Fibroblast of skin of right biceps (primary cell): Measurements from ENCODE around the gene LRP8.
"Not testable (repeated sequence)": the region's sequence is repeated elsewhere in the genome, so short reads cannot be mapped to it uniquely, and the experiment has no call there.

Experiments used
- DNase-seq: peaks from one replicate; pipeline ENCODE4 v3.0.0-alpha.2; 2013

LRP8 gene

GRCh38 chr1:53303243-53303642, 24.6 kb downstream of the LRP8 start:
- no peak for DNase-seq

- no peak for DNase-seq
Measured at GRCh38 chr1:53299233-53299632, 28.6 kb downstream of the LRP8 start.

GRCh38 chr1:53298045-53298637, 29.7 kb downstream of the LRP8 start:
- DNase-seq = no peak

GRCh38 chr1:53297195-53297594, 30.7 kb downstream of the LRP8 start:
- DNase-seq = no peak

GRCh38 chr1:53296117-53296749, 31.6 kb downstream of the LRP8 start:
- DNase-seq = no peak

DNA sequence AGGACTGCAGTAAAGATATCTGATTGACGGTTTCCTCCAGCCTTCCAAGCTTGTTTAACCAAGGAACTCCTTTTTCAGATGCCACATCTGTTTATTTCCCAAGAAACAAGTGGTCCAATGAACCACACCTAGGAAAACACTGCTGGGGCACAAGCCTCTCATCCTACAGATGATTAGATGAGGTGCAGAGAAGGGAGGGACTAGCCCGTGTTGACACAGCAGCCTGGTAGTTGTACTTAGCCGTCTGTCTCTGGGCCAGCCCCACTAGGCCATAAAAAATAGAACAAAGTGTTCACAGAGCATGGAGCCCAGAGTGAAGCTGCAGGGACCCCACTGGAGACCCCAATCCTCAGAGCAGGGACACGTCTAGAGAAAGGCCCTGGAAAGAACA, 32.1 kb downstream of the LRP8 start:
- no peak for DNase-seq

DNA sequence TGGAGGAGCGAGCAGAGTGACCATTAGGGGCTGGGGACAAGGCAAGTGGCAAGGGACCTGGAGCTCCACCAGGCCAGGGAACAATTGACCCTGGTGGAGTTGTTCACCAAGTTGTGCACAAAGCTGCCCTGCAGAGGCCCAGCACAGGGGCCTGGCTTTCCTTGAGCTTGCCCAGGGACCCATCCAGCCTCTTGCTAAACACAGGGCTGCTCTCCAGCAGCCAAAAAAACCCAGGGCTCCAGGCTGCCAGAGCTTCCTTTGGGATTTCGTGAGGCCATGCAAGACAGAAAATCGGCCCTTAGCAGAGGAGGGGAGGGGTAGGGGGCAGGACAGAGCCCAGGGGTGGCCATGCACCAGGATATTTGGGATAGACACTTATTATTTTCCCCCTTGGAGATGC, 32.6 kb downstream of the LRP8 start:
- no peak for DNase-seq

GRCh38 chr1:53294567-53294966, 33.3 kb downstream of the LRP8 start:
- peak; percentile 67 for DNase-seq

- no peak for DNase-seq
Measured at GRCh38 chr1:53294061-53294460, 33.8 kb downstream of the LRP8 start.

- DNase-seq = no peak
Measured at GRCh38 chr1:53293123-53293522, 34.7 kb downstream of the LRP8 start.

GRCh38 chr1:53292690-53293089, 35.2 kb downstream of the LRP8 start:
- no peak for DNase-seq

DNA sequence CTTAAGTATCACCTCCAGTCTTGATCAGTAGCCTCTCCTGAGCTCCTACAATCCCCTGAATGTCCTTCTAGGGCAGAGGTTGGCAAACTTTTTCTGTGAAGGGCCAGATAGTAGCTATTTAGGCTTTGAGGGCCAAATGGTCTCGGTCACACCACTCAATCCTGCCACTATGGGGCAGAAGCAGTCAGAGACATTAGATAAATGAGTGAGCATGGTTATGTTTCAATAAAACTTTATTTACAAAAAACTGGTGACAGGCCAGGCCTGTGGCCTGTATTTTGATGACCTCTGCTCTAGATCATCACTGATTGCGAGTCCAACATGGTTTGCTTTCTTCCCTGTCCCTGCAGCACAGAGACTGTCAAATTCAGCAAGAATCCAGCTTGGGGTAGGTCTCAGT, 36.3 kb downstream of the LRP8 start:
- DNase-seq = no peak

DNA sequence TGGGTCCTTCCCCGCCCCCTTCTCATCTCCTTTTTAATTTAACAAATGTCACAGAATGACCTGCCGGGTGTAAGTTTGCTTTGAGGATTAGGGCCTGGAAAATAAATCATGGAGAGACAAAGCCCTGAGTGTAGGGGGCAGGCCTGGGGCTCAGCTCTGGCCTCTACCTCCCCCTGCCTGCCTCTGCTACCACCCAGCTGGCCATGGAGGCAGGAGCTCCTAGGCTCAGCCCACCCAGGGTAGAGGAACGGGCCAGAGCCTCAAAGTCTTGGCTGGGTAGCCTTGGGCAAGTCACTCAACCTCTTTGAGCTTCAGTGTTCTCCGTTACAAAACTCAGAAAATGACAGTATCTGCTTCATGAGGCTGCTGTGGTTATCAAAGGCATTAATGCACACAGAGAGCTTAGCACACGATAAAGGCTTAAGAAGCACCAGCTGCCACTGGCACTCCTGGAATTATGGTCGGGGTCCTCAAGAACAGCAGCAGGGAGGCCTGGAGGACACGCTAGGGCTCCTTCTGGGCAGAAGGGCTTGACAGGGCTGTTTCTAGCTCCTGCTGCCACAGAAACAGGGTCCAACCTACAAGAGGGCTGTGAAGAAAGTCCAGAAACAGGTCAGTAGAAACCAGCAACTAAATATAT, 39.0 kb downstream of the LRP8 start:
- DNase-seq = no peak

DNA sequence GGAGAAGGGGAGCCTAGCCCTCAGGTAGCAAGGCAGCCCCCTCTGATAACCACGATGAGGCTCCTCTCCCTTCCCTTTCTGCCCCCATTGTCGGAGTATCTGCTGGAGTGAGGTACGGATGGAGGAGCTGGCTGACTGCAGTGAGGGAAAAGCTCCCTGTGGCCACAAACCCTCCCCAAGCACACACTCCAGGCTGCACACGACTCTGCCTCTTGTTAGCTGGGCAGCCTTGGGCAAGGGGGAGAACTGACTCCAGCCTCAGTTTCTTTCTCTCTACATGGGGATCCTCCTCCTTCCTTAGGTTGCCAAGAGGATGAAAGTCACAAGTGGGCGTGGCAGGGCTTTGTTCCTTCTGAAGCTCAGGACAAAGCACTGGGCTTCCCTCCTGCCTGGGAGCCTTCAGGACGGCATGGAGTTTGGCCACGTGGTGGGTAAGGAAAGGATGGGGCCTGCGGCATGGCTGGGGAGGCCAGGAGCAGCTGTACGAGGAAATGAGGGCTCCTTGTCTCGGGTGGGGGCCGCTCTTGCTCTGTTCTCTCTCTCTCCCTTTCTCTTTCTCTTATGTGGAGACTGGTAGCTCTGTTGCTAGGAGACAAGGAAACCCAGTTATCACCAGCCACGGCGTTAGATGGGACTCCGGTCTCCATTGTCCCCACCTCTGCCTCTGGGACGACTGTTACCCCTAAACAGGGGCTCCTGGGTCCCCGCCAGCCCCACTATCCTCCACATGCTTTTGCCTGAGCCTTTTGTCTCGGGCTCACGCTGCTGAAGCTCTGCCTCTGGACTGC, 39.7 kb downstream of the LRP8 start:
- no peak for DNase-seq

DNA sequence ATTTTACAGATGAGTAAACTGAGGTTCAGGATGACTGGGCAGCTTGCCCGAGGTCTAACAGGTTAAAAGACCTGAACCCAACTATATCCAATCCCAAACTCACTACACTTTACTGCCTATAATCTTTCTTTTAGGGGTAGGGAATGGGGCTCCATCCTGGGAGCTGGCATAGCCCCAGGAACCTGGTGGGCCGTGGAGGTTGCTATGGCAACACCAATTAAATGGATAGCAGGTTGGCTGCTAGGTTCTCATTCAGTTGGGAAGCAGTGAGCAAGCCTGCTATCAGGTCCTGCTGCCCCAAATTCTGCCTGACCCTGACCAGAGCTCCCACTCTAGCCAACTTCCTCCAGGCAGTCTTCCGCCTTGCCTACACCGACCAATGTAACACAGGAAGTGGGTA, 40.9 kb downstream of the LRP8 start:
- no peak for DNase-seq

GRCh38 chr1:53285969-53286760, 41.7 kb downstream of the LRP8 start:
- no peak for DNase-seq

DNA sequence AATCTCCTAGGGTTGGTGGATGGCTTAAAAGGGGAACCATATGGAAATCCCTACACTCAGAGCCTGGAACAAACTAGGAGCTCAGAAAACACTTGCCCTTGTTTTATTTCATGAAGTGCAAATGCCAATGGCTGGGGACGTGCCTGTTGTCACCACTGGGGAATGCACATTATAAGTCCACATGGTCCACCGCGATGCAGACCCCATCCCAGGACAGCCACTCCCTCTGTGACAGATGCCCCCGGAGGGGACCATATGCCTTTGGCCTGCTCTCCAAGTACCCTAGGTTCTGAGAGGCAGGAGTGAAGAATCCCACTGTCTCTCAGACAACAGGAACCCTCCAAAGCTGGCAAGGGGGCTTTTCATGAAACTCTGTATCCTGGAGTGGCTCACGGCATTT, 42.3 kb downstream of the LRP8 start:
- DNase-seq = no peak

GRCh38 chr1:53284224-53285020, 43.4 kb downstream of the LRP8 start:
- no peak for DNase-seq

- not testable (repeated sequence) for DNase-seq
Measured at GRCh38 chr1:53283156-53283555, 44.7 kb downstream of the LRP8 start.

DNA sequence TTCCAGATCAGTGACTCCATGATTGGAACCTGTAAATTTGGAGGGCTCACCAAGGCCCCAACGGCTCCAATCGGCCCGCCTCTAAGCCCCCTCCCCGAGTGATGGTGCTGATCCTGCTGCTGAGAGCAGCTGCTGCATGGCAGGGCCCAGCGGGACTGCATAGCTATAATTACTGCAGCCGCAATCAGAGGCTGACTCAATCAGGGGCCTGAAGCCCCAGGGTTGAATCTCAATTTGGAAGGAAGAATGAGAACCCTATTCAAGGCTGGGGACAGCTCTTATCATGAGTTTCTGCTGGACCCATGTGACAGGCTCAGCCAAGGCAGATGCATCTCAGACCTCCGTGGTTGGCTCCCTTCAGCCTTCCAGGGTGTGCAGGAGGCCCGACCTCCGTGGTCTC, 46.7 kb downstream of the LRP8 start:
- DNase-seq = no peak

GRCh38 chr1:53280496-53280895, 47.4 kb downstream of the LRP8 start:
- no peak for DNase-seq
